K562 (cell line): ENCODE measurements around the gene LRRN3.

Source experiments
- CTCF ChIP-seq, 3 experiments: IDR thresholded peaks in 2 of 3; conservative IDR thresholded peaks in 1 of 3; 2 replicates each; pipeline ENCODE4 v1.5.1; 2011 to 2012; ENCODE audit warnings: low read length in 3 of 3, mild to moderate bottlenecking in 3 of 3, control low read depth in 2 of 3, improper control_type of control experiment in 1 of 3, inconsistent platforms in 1 of 3, low read depth in 1 of 3, mixed read lengths in 1 of 3, moderate library complexity in 1 of 3; ENCODE audit not compliant: insufficient read depth in 2 of 3
- EZH2 ChIP-seq: IDR thresholded peaks from 2 replicates; pipeline ENCODE4 v1.6.1; 2012; ENCODE audit warnings: low read depth, mild to moderate bottlenecking, inconsistent platforms, low read length, borderline replicate concordance
- FOXM1 ChIP-seq, 2 experiments: fragments of 450-650 bp in 1 of 2; sonication (generic) in 1 of 2; formaldehyde crosslinking in 1 of 2; IDR thresholded peaks; 2 replicates each; pipeline versions ENCODE4 v1.6.1 to v1.9.0; 2017 to 2022; ENCODE audit warnings: low read depth in 2 of 2, mild to moderate bottlenecking in 2 of 2, missing genetic modification reagents in 1 of 2, moderate library complexity in 1 of 2
- HNRNPH1 ChIP-seq: fragments of 200-400 bp; formaldehyde crosslinking; optimal IDR thresholded peaks from 2 replicates; pipeline ENCODE3; 2017; ENCODE audit warnings: low read depth, mild to moderate bottlenecking, low read length, moderate library complexity
- LARP7 ChIP-seq: fragments of 450-650 bp; IDR thresholded peaks from 2 replicates; pipeline ENCODE4 v1.6.1; 2016
- RHOXF2B ChIP-seq: fragments of 250-450 bp; sonication (Bioruptor Pico); conservative IDR thresholded peaks from 2 replicates; pipeline ENCODE4 v1.5.1; 2021
- ZNF780A ChIP-seq: fragments of 250-450 bp; sonication (Bioruptor Pico); IDR thresholded peaks from 2 replicates; pipeline ENCODE4 v1.5.0; 2021; ENCODE audit warnings: mild to moderate bottlenecking

DNA sequence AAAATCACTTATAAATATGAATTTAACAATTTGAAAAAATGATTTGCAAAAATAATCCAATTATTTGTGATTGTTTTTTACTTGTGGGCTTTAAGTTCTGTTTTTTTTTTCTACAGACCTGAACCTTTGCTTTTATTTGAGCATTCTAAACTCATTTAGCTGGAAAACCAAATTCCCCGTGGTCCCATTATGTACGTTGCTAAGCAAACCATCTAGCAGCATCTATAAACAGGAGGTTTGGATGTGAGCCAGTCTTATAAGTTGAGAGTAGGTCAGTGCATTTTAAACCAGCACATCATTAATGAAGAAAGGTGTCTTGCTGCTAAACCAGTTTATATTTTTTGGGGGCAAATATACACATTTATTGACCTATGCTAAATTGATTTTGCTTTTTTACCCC lies 77.3 kb downstream of the LRRN3 start:
- TF ChIP-seq LARP7 (no peak), RHOXF2B (CRISPR knock-in tag) (no peak), EZH2 (no peak), CTCF (IDR thresholded peaks at IDR 0.05 in 2 of 3, conservative IDR thresholded peaks at IDR 0.05 in 1 of 3; ENCODE audit: insufficient read depth in 2 of 3, low read depth in 1 of 3, low read length in 3 of 3) (no peak), HNRNPH1 (no peak), ZNF780A (no peak), FOXM1 (IDR thresholded peaks at IDR 0.05; ENCODE audit: low read depth) (no peak), FOXM1 (CRISPR knock-in tag; IDR thresholded peaks at IDR 0.05; ENCODE audit: low read depth) (no peak)
